G401 (cell line): ENCODE data around the gene PPID. TPM values are rescaled to one million over a fixed set of nuclear protein-coding genes. Genes with fewer than 3 reads are reported as not detected.
"Not testable (repeated sequence)": the region's sequence is repeated elsewhere in the genome, so short reads cannot be mapped to it uniquely, and the experiment has no call there.

ENCODE experiments used
- DNase-seq: peaks from one replicate; pipeline ENCODE4 v3.0.0-alpha.2; 2015; ENCODE audit warnings: low spot score
- in situ Hi-C: cut with HindIII; loops from 2 replicates; pipeline ENCODE4 v1.10.0; 2016; ENCODE audit warnings: low sequenced_read_pairs, mixed read lengths
- total RNA-seq: library from RNA; depleted of rRNA; stranded (reverse); fragments of >200 nt; shearing (Covaris generic); gene quantifications from 2 replicates; pipeline ENCODE4 v1.2.3, GENCODE V29; 2014

Gene PPID
- total RNA-seq, 1 experiment from 2014 or later: 4.5 TPM

DNA sequence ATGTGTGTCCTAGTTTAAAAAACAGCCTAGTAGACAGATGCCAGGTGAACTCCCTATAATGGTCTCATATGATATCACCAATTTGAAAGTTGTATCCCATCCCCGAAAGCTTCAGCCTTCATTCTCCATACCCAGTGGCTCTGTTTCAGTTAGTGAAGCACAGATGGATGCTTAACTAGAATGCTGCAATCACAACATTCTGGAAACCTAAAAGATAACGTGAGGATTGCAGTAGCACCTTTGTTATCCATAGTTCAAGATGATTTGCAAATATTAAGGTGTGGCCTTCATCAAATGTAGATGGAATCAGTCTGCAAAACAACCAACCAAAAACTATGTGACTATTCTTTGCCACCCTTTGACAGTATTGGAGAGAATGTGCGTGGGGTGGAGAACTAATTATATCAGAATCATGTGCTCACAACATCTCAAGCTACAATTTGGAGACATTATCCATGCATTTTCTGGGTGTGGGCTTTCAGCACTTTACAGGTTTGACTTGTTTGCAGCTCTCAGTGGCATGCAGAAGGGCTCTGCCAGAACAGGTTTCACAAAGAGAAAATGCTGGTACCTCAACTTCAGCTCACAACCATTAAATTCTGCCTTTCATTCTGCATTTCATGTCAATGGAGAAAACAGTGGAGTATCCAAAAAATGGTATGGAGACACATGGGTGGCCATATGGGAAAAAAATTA is 18.3 kb upstream of the PPID start:
- in situ Hi-C loops: no loop called here
- DNase-seq: no peak

- in situ Hi-C loops: no loop called here
- DNase-seq: no peak
Observed at GRCh38 chr4:158739600-158739999, 16.4 kb upstream of the PPID start.

GRCh38 chr4:158738866-158739265 is 15.7 kb upstream of the PPID start:
- no peak for DNase-seq
- in situ Hi-C loops: no loop called here

DNA sequence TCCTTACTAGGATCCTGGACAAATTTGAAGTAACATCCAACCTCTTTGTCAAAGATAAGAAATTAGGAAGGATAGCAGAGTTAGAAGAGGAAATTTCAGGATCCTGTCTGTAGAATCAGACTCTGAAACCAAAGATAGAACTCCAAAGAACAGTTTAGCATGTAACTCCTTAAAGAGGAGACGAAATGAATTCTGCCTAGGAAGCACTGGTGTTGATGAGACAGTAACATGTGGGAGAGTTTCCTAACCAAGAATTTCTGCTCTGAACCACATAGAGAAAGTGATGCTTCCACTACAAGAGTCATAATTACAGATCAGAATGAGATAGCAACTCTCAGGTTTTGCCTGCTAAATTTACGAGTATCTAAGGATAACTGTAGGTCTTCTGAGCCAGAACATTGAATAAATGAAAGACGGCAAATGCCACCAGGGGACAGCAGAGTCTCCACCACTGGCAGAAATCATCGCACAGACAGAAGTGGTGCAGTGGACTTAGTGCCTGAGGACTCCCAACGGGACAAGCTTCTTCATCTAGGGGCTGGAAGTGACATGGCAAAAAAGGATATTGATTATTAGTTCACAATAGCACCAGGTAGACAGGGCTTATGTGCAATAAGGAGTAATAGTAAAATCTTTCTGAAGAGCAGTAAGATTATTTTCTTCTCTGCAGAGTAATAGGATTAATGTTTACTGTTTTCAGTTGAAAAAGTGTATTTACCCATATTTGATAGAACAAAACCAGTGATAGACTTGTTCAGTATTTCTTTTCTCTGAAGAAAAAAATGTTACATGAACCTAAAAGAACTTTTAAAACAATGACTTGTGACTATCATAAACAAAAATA is 6.7 kb upstream of the PPID start:
- in situ Hi-C loops: no loop called here
- DNase-seq: peak; percentile 71

GRCh38 chr4:158728236-158728635 is 5.0 kb upstream of the PPID start:
- DNase-seq: no peak

GRCh38 chr4:158726633-158727032 is 3.4 kb upstream of the PPID start:
- no peak for DNase-seq
- in situ Hi-C loops: no loop called here

More at GRCh38 chr4:158728236-158728635, 5.0 kb upstream of the PPID start:
- in situ Hi-C loops: no loop called here

DNA sequence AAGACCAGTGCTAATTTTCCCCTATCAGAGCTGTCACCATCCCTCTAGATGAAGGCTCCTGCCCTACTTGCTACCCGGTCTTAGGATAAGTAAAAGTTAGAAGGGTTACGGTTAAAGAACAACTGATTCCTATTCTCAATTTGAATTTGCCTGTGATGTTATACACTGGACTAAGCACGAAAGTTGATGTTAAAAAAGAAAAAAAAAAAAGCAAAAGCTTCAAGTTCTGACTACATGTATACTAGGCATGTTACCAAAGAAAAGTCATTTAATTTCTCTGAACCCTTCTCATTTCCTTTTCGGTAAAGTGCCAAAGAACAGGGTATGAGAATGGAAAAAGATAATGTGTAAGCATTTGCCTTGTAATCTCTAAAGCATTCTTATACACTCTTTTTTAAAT is 1.4 kb upstream of the PPID start:
- DNase-seq: no peak
- in situ Hi-C loops: no loop called here

GRCh38 chr4:158722291-158722916 is 792 bp downstream of the PPID start:
- in situ Hi-C loops: no loop called here
- DNase-seq: peak; percentile 60

- in situ Hi-C loops: no loop called here
- DNase-seq: no peak
Observed at GRCh38 chr4:158721680-158722079, 1.5 kb downstream of the PPID start.

- no peak for DNase-seq
- in situ Hi-C loops: no loop called here
Observed at GRCh38 chr4:158715802-158716201, 7.4 kb downstream of the PPID start.

DNA sequence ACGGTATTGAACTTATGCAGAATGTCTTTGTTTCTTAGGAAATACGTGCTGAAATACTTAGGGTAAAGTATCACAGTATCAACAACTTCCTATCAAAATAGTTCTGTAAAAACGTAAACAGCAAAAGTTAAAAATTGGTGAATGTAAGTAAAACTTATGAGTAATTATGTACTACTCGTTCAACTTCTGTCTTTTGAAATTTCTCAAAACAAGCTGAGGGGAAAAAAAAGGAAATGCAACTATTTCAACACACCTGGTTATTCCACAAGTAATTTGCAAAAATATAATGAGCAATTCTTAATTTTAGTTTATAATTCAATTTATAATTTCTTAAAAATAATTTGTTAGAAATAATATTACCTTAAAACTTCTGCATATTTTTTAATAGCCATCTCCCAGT is 8.3 kb downstream of the PPID start:
- DNase-seq: no peak
- in situ Hi-C loops: no loop called here

GRCh38 chr4:158712622-158713021 is 10.6 kb downstream of the PPID start:
- in situ Hi-C loops, DNase-seq: not testable (repeated sequence)

- in situ Hi-C loops: no loop called here
- peak; percentile 31 for DNase-seq
Observed at GRCh38 chr4:158710814-158711213, 12.4 kb downstream of the PPID start.

DNA sequence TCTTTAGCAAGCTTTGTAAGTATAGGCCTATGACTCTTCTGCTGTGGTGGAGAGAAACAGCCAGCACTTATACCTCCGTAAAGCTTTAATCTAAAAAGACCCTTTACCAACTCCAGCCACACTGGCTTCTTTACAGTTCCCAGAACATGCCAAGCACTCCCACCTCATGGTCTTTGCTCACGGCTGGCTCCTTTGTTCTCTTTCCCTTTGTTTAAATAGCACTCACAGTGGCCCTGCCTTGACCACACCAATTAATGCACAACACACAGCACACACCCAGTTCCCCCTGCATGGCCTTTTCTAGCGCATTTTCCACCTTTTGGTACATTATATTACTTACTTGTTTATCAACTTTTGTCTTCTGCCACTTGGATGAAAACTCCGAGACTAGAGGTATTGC is 18.9 kb downstream of the PPID start:
- in situ Hi-C loops: no loop called here
- DNase-seq: no peak

DNA sequence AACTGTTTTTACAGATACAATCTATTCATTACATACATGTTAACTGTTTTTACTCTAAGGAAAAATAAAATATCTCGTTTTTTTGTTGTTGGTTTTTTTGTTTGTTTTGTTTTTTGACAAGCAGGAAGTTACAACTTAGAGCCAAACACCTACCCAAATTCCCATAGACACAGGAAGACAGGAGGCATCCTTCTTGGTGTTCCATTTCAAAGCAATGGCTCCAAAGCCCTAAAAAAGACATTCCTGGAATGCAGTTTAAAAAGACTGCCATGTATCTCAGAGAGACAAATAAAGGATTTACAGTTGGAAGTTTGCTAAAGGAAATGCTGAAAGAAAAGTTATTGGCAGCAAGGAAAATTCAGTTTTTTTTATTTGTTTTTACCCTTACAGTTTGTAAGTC is 34.4 kb downstream of the PPID start:
- DNase-seq: no peak
- in situ Hi-C loops: no loop called here

GRCh38 chr4:158682066-158682465 is 41.1 kb downstream of the PPID start:
- in situ Hi-C loops: no loop called here
- no peak for DNase-seq

DNA sequence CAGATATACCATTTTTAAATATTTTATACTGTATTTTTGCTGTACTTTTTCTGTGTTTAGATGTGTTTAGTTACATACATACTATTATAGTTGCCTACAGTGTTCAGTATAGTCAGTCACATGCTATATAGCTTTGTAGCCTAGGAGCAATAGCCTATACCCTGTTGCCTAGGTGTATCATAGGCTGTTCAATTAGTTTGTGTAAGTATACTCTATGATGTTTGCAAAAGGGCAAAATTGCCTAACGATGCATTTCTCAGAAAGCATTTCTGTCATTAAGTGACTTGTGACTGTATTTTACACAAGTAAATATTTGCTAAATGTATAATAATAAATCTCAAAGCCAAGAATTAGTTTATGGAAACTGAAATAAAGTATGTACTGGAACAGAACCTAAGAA is 41.6 kb downstream of the PPID start:
- in situ Hi-C loops: no loop called here
- no peak for DNase-seq

DNA sequence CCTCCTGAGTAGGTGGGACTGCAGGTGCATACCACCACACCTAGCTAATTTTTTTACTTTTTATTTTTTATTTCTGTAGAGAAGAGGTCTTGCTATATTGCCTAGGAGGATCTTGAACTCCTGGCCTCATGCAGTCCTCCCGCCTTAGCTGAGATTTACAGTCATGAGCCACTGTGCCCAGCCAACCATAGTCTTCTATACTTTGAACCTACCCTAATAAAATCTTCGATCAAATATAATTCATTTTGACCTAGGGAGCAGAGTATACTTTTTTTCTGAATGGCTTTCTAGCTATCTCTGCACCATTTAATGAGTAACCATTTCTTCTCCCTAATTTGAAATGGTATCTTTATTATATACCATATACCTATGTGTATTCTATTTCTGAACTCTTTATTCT is 44.4 kb downstream of the PPID start:
- in situ Hi-C loops: no loop called here
- no peak for DNase-seq

GRCh38 chr4:158676076-158676475 is 47.1 kb downstream of the PPID start:
- in situ Hi-C loops: no loop called here
- no peak for DNase-seq

DNA sequence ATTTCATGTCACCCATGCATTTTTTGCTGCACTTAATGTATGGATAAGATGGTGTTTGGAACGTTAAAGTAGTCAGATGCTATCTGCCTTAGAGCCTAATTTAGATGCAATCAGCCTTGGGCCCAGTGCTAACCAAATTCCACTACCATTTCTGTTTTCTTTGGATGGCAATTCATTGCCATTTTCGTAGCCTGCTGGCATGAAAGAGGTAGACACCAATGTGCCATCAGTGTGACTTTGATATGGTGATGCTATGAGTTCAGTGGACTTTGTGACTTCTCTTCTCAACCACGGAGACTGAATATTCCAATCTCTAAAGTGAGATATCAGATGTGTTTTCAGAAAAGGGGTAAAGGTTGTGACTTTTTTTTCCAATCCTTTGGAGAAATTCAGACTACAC is 49.6 kb downstream of the PPID start:
- DNase-seq: no peak
- in situ Hi-C loops: no loop called here
